HepG2 (cell line): ENCODE data around the gene ERRFI1. TPM values are rescaled to one million over a fixed set of nuclear protein-coding genes. Genes with fewer than 3 reads are reported as not detected.

ENCODE experiments used
- NONO ChIP-seq, 2 experiments: fragments of 450-650 bp in 1 of 2; sonication (generic) in 1 of 2; formaldehyde crosslinking in 1 of 2; IDR thresholded peaks in 1 of 2; conservative IDR thresholded peaks in 1 of 2; 2 replicates each; pipeline versions ENCODE4 v1.6.1 to v1.8.0; 2017 to 2022; ENCODE audit warnings: mild to moderate bottlenecking in 1 of 2, missing genetic modification reagents in 1 of 2, moderate library complexity in 1 of 2
- POGZ ChIP-seq: sonication (generic); formaldehyde crosslinking; IDR thresholded peaks from 2 replicates; pipeline ENCODE4 v1.4.0; 2020; ENCODE audit warnings: mild to moderate bottlenecking, missing genetic modification reagents
- SSRP1 ChIP-seq: IDR thresholded peaks from 2 replicates; pipeline ENCODE4 v1.6.1; 2016; ENCODE audit warnings: control low read depth
- ZBTB1 ChIP-seq: sonication (generic); formaldehyde crosslinking; IDR thresholded peaks from 2 replicates; pipeline ENCODE4 v1.4.0; 2020; ENCODE audit warnings: missing genetic modification reagents, borderline replicate concordance
- ZNF274 ChIP-seq: sonication (generic); formaldehyde crosslinking; IDR thresholded peaks from 2 replicates; pipeline ENCODE4 v1.5.1; 2020; ENCODE audit warnings: mild to moderate bottlenecking, missing genetic modification reagents
- ZNF496 ChIP-seq: sonication (generic); formaldehyde crosslinking; IDR thresholded peaks from 2 replicates; pipeline ENCODE4 v1.8.1; 2023; ENCODE audit warnings: mild to moderate bottlenecking, moderate library complexity, missing genetic modification reagents; ENCODE audit not compliant: insufficient replicate concordance
- ZNF546 ChIP-seq: sonication (generic); formaldehyde crosslinking; conservative IDR thresholded peaks from 2 replicates; pipeline ENCODE4 v1.8.1; 2023; ENCODE audit warnings: mild to moderate bottlenecking, missing genetic modification reagents
- ZNF616 ChIP-seq: sonication (generic); formaldehyde crosslinking; IDR thresholded peaks from 2 replicates; pipeline ENCODE4 v1.5.0; 2020; ENCODE audit warnings: low read depth, mild to moderate bottlenecking, missing genetic modification reagents
- ZNF773 ChIP-seq: sonication (generic); formaldehyde crosslinking; IDR thresholded peaks from 2 replicates; pipeline ENCODE4 v1.4.0; 2020; ENCODE audit warnings: missing genetic modification reagents, borderline replicate concordance
- polyA plus RNA-seq, 8 experiments: library from polyadenylated mRNA; depleted of rRNA in 3 of 8; stranded (reverse) in 7 of 8; unstranded in 1 of 8; fragments of >200 nt; fragmentation: Illumina TruSeq in 4 of 8; extraction: Trizol in 4 of 8; gene quantifications; 2 replicates each; pipeline versions ENCODE4 v1.2.1 to v1.2.3, GENCODE V29; 2011 to 2016; ENCODE audit warnings: low read depth in 4 of 8, missing spikeins in 1 of 8, mixed read lengths in 1 of 8; ENCODE audit not compliant: insufficient read depth in 1 of 8
- total RNA-seq, 5 experiments: library from RNA; depleted of rRNA; stranded (reverse); fragments of >200 nt; fragmentation: Illumina TruSeq; extraction: Trizol; gene quantifications; 2 replicates each; pipeline ENCODE4 v1.2.3, GENCODE V29; 2016; ENCODE audit warnings: low read depth in 1 of 5
- TF ChIP-seq, protein P1 (sequence below): sonication (generic); formaldehyde crosslinking; IDR thresholded peaks from 2 replicates; pipeline ENCODE4 v1.9.0; 2021; ENCODE audit warnings: missing genetic modification reagents, borderline replicate concordance
- TF ChIP-seq, protein P2 (sequence below): sonication (generic); formaldehyde crosslinking; IDR thresholded peaks from 2 replicates; pipeline ENCODE4 v1.5.0; 2020; ENCODE audit warnings: missing genetic modification reagents
- TF ChIP-seq, protein P3 (sequence below): sonication (generic); formaldehyde crosslinking; IDR thresholded peaks from 2 replicates; pipeline ENCODE4 v1.4.0; 2020; ENCODE audit warnings: missing genetic modification reagents, borderline replicate concordance
- TF ChIP-seq, protein P4 (sequence below), 2 experiments: IDR thresholded peaks; 2 replicates each; pipeline ENCODE4 v1.6.1; 2011 to 2012; ENCODE audit warnings: low read length in 2 of 2, borderline replicate concordance in 1 of 2, low read depth in 1 of 2, mild to moderate bottlenecking in 1 of 2, moderate library complexity in 1 of 2
- TF ChIP-seq, protein P5 (sequence below): sonication (generic); formaldehyde crosslinking; IDR thresholded peaks from 2 replicates; pipeline ENCODE4 v1.4.0; 2020; ENCODE audit warnings: mild to moderate bottlenecking, missing genetic modification reagents
- TF ChIP-seq, protein P6 (sequence below): sonication (generic); formaldehyde crosslinking; conservative IDR thresholded peaks from 2 replicates; pipeline ENCODE4 v1.4.0; 2020; ENCODE audit warnings: mild to moderate bottlenecking, missing genetic modification reagents, moderate library complexity

Gene ERRFI1
- total and polyA plus RNA-seq, 2 of the 13 experiments (the other 11 are each of a cell fraction or from before 2014, with no cell fraction given), result 84.4 to 753 TPM

DNA sequence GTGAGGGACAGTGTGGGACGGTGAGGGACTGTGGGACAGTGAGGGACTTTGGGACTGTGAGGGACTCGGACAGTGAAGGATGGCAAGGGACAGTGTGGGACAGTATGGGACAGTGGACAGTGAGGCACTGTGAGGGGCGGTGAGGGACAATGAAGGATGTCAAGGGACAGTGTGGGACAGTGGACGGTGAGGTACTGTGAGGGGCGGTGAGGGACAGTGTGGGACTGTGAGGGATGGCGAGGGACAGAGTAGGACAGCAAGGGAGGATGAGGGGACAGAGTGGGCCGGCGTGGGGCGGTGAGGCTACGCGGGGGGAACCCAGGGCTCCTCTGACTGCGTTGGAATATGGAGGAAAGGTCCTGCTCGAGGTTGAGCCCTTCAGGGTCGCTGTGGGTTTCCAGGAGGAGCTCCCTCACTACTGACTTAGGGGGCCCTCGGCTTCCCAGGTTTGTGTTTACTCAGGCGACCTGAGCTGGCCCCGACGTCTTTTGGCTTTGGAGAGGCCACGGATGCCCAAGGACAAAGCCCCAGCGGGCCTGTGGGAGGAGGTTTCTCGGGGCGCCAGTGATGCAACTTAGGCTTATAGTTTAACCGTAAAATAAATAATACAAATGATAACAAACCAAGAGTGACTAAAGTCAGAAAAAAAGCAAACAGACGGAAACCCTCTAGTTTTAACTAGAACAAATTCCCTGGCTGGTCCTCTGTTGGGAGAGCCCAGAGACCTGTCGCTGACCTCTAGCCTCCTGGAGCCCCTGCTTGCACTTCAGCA is 1.1 kb upstream of the ERRFI1 start (continued):
- TF ChIP-seq ZNF274 (CRISPR knock-in tag), result no peak
- TF ChIP-seq ZNF496 (CRISPR knock-in tag), result no peak
- TF ChIP-seq ZNF773 (CRISPR knock-in tag), result no peak
- TF ChIP-seq, protein P1, sequence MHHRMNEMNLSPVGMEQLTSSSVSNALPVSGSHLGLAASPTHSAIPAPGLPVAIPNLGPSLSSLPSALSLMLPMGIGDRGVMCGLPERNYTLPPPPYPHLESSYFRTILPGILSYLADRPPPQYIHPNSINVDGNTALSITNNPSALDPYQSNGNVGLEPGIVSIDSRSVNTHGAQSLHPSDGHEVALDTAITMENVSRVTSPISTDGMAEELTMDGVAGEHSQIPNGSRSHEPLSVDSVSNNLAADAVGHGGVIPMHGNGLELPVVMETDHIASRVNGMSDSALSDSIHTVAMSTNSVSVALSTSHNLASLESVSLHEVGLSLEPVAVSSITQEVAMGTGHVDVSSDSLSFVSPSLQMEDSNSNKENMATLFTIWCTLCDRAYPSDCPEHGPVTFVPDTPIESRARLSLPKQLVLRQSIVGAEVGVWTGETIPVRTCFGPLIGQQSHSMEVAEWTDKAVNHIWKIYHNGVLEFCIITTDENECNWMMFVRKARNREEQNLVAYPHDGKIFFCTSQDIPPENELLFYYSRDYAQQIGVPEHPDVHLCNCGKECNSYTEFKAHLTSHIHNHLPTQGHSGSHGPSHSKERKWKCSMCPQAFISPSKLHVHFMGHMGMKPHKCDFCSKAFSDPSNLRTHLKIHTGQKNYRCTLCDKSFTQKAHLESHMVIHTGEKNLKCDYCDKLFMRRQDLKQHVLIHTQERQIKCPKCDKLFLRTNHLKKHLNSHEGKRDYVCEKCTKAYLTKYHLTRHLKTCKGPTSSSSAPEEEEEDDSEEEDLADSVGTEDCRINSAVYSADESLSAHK (CRISPR knock-in tag), result no peak
- peak; percentile 73; the same call in 1 of the 2 replicates for TF ChIP-seq POGZ (CRISPR knock-in tag)
- TF ChIP-seq, protein P2, sequence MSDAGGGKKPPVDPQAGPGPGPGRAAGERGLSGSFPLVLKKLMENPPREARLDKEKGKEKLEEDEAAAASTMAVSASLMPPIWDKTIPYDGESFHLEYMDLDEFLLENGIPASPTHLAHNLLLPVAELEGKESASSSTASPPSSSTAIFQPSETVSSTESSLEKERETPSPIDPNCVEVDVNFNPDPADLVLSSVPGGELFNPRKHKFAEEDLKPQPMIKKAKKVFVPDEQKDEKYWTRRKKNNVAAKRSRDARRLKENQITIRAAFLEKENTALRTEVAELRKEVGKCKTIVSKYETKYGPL (CRISPR knock-in tag), result no peak
- TF ChIP-seq, protein P3, sequence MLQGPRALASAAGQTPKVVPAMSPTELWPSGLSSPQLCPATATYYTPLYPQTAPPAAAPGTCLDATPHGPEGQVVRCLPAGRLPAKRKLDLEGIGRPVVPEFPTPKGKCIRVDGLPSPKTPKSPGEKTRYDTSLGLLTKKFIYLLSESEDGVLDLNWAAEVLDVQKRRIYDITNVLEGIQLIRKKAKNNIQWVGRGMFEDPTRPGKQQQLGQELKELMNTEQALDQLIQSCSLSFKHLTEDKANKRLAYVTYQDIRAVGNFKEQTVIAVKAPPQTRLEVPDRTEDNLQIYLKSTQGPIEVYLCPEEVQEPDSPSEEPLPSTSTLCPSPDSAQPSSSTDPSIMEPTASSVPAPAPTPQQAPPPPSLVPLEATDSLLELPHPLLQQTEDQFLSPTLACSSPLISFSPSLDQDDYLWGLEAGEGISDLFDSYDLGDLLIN, result no peak
- TF ChIP-seq ZNF546 (CRISPR knock-in tag), result no peak
- TF ChIP-seq SSRP1 (CRISPR knock-in tag), result peak; percentile 100
- TF ChIP-seq, protein P4, sequence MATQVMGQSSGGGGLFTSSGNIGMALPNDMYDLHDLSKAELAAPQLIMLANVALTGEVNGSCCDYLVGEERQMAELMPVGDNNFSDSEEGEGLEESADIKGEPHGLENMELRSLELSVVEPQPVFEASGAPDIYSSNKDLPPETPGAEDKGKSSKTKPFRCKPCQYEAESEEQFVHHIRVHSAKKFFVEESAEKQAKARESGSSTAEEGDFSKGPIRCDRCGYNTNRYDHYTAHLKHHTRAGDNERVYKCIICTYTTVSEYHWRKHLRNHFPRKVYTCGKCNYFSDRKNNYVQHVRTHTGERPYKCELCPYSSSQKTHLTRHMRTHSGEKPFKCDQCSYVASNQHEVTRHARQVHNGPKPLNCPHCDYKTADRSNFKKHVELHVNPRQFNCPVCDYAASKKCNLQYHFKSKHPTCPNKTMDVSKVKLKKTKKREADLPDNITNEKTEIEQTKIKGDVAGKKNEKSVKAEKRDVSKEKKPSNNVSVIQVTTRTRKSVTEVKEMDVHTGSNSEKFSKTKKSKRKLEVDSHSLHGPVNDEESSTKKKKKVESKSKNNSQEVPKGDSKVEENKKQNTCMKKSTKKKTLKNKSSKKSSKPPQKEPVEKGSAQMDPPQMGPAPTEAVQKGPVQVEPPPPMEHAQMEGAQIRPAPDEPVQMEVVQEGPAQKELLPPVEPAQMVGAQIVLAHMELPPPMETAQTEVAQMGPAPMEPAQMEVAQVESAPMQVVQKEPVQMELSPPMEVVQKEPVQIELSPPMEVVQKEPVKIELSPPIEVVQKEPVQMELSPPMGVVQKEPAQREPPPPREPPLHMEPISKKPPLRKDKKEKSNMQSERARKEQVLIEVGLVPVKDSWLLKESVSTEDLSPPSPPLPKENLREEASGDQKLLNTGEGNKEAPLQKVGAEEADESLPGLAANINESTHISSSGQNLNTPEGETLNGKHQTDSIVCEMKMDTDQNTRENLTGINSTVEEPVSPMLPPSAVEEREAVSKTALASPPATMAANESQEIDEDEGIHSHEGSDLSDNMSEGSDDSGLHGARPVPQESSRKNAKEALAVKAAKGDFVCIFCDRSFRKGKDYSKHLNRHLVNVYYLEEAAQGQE (IDR thresholded peaks at IDR 0.05; ENCODE audit: borderline replicate concordance in 1 of 2, low read depth in 1 of 2, low read length in 2 of 2), result peak in 1 of 2 experiments; percentile 66; a peak in 1 of 4 replicates
- TF ChIP-seq, protein P5, sequence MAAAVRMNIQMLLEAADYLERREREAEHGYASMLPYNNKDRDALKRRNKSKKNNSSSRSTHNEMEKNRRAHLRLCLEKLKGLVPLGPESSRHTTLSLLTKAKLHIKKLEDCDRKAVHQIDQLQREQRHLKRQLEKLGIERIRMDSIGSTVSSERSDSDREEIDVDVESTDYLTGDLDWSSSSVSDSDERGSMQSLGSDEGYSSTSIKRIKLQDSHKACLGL, result no peak
- TF ChIP-seq, protein P6, sequence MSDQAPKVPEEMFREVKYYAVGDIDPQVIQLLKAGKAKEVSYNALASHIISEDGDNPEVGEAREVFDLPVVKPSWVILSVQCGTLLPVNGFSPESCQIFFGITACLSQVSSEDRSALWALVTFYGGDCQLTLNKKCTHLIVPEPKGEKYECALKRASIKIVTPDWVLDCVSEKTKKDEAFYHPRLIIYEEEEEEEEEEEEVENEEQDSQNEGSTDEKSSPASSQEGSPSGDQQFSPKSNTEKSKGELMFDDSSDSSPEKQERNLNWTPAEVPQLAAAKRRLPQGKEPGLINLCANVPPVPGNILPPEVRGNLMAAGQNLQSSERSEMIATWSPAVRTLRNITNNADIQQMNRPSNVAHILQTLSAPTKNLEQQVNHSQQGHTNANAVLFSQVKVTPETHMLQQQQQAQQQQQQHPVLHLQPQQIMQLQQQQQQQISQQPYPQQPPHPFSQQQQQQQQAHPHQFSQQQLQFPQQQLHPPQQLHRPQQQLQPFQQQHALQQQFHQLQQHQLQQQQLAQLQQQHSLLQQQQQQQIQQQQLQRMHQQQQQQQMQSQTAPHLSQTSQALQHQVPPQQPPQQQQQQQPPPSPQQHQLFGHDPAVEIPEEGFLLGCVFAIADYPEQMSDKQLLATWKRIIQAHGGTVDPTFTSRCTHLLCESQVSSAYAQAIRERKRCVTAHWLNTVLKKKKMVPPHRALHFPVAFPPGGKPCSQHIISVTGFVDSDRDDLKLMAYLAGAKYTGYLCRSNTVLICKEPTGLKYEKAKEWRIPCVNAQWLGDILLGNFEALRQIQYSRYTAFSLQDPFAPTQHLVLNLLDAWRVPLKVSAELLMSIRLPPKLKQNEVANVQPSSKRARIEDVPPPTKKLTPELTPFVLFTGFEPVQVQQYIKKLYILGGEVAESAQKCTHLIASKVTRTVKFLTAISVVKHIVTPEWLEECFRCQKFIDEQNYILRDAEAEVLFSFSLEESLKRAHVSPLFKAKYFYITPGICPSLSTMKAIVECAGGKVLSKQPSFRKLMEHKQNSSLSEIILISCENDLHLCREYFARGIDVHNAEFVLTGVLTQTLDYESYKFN (CRISPR knock-in tag), result peak; percentile 92
- TF ChIP-seq ZNF616, result no peak
- no peak for TF ChIP-seq ZBTB1
- TF ChIP-seq NONO (IDR thresholded peaks at IDR 0.05), result no peak
- peak; percentile 87 for TF ChIP-seq NONO (CRISPR knock-in tag; conservative IDR thresholded peaks at IDR 0.05)
